Fibroblast of mammary gland (primary cell): ENCODE data around the gene PRKN.

Experiments
- DNase-seq: peaks from one replicate; pipeline ENCODE4 v3.0.0-alpha.2; 2010; ENCODE audit warnings: low read depth
- H3K4me3 ChIP-seq: 2 replicates; pipeline ENCODE4 v1.5.1; 2011; ENCODE audit warnings: low read depth, mild to moderate bottlenecking, low read length, moderate library complexity; ENCODE audit not compliant: control insufficient read depth
- TF ChIP-seq, protein P1 (sequence below): conservative IDR thresholded peaks from 2 replicates; pipeline ENCODE4 v1.5.1; 2011; ENCODE audit warnings: low read depth, low read length, inconsistent platforms; ENCODE audit not compliant: control insufficient read depth, insufficient read depth

Gene PRKN

GRCh38 chr6:161804838-161805237 lies 922.7 kb downstream of the PRKN start:
- H3K4me3 ChIP-seq = no peak overlapping the region
- TF ChIP-seq, protein P1, sequence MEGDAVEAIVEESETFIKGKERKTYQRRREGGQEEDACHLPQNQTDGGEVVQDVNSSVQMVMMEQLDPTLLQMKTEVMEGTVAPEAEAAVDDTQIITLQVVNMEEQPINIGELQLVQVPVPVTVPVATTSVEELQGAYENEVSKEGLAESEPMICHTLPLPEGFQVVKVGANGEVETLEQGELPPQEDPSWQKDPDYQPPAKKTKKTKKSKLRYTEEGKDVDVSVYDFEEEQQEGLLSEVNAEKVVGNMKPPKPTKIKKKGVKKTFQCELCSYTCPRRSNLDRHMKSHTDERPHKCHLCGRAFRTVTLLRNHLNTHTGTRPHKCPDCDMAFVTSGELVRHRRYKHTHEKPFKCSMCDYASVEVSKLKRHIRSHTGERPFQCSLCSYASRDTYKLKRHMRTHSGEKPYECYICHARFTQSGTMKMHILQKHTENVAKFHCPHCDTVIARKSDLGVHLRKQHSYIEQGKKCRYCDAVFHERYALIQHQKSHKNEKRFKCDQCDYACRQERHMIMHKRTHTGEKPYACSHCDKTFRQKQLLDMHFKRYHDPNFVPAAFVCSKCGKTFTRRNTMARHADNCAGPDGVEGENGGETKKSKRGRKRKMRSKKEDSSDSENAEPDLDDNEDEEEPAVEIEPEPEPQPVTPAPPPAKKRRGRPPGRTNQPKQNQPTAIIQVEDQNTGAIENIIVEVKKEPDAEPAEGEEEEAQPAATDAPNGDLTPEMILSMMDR = no peak
- DNase-seq = no peak

DNA sequence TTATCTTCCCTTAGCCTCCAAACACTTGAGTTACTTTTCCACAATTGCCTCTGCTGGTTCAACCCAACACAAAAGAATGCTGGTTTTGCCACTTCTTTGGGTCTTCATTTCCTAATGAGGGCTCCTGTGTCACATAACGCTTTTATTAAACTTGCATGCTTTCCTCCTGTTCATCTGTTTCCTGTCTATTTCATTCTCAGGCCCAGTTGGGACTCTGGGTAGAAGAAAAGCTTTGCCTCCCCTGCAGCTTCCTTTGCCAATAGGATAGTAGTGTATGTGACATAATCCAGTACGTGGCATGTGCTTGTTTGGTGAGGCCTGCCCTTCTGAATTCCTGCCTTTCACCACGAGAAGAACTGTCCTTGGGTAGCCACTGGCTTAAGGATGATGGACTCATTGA lies 924.4 kb downstream of the PRKN start:
- no peak for DNase-seq
- TF ChIP-seq, protein P1 = no peak
- no peak overlapping the region for H3K4me3 ChIP-seq

- no peak for DNase-seq
- TF ChIP-seq, protein P1 = no peak
- no peak overlapping the region for H3K4me3 ChIP-seq
Observed at GRCh38 chr6:161802231-161802630, 925.3 kb downstream of the PRKN start.

GRCh38 chr6:161798844-161799394 lies 928.6 kb downstream of the PRKN start:
- no peak for DNase-seq
- TF ChIP-seq, protein P1 = no peak

DNA sequence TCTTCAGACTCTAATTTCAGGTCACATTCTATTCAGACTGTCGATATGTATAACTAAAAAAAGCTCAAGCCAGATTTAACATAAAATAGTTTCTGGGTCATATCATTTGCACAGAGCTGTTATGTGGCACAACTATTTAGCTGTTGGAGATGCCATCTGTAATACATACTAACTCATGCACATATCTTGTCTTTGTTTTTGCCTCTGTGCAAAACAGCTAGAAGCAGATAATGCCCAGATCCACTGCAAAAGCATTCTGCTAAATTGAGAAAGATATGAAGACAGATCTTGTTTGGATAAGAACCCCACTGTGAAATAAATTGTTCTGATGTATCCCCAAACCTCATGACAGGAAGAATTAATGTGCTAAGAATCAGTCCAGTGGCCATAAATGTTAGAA lies 930.9 kb downstream of the PRKN start:
- H3K4me3 ChIP-seq = no peak overlapping the region
- TF ChIP-seq, protein P1 = no peak
- DNase-seq = no peak

More at GRCh38 chr6:161798844-161799394, 928.6 kb downstream of the PRKN start:
- no peak overlapping the region for H3K4me3 ChIP-seq

DNA sequence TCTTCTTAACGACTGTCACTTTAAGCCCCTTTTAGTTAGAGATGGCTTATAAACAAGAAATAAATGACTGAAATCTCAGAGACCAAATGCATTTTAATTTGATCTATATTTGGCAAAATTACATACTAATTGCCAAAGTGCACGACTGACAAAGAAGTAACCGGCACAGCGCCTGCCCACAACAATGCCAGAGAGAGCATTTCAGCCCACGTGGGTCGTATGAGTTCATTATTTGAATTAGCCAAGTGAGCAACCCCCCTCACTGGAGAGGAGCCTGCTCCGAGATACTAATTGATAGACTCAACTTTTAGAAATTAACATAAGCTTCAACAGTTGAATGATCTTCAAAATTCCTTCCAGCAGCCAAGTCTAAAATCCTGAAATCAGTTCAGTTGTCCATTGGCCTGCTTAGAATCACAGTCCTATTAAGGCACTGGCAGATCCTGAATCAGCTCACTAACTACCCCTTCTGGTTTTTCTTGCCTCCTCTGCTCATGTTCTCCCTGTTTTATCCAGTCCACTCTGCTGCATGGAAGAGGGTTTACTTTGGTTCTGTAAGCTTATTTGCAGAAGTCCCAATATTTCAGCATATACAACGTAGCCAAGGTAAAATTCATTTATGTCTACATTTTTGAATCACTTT lies 934.6 kb downstream of the PRKN start:
- no peak overlapping the region for H3K4me3 ChIP-seq
- TF ChIP-seq, protein P1 = no peak
- DNase-seq = no peak
